Kasumi-1 (cell line): Measurements from ENCODE around the gene PCAT7.
"Not testable (repeated sequence)": the region's sequence is repeated elsewhere in the genome, so short reads cannot be mapped to it uniquely, and the experiment has no call there.

Experiments used
- DNase-seq, 2 experiments: peaks; one replicate each; lab custom pipeline; 2025; lab: John Stamatoyannopoulos, UW

PCAT7 gene

GRCh38 chr9:94554439-94555331 is at the start of gene PCAT7:
TSS of gene PCAT7 (plus strand) at chr9:94555083.
- DNase-seq, result peak; percentile 51 to 74

- DNase-seq, result not testable (repeated sequence)
These were observed 48.5 kb upstream of the PCAT7 start for GRCh38 chr9:94506370-94506769.

GRCh38 chr9:94507531-94508258 is 47.2 kb upstream of the PCAT7 start:
- DNase-seq, result no peak

- DNase-seq, result no peak
These were observed 43.5 kb upstream of the PCAT7 start for GRCh38 chr9:94511134-94511954.

GRCh38 chr9:94511955-94512265 is 43.0 kb upstream of the PCAT7 start:
- DNase-seq, result no peak

- no peak for DNase-seq
These were observed 40.2 kb upstream of the PCAT7 start for GRCh38 chr9:94514722-94515121.

GRCh38 chr9:94517254-94517653 is 37.6 kb upstream of the PCAT7 start:
- DNase-seq, result no peak

- DNase-seq, result no peak
These were observed 29.4 kb upstream of the PCAT7 start for GRCh38 chr9:94525396-94526035.

GRCh38 chr9:94526271-94526670 is 28.6 kb upstream of the PCAT7 start:
- DNase-seq, result no peak

GRCh38 chr9:94526951-94527350 is 27.9 kb upstream of the PCAT7 start:
- no peak for DNase-seq

GRCh38 chr9:94528886-94529285 is 26.0 kb upstream of the PCAT7 start:
- no peak for DNase-seq

- no peak for DNase-seq
These were observed 21.7 kb upstream of the PCAT7 start for GRCh38 chr9:94533155-94533554.

GRCh38 chr9:94533601-94534000 is 21.3 kb upstream of the PCAT7 start:
- DNase-seq, result no peak

GRCh38 chr9:94534901-94535300 is 20.0 kb upstream of the PCAT7 start:
- no peak for DNase-seq

GRCh38 chr9:94538908-94539307 is 16.0 kb upstream of the PCAT7 start:
- DNase-seq, result no peak

- not testable (repeated sequence) for DNase-seq
These were observed 10.5 kb upstream of the PCAT7 start for GRCh38 chr9:94544335-94544734.

GRCh38 chr9:94545940-94546339 is 8.9 kb upstream of the PCAT7 start:
- DNase-seq, result no peak

GRCh38 chr9:94553029-94553938 is 1.6 kb upstream of the PCAT7 start:
- DNase-seq, result no peak

GRCh38 chr9:94554078-94554438 is 825 bp upstream of the PCAT7 start:
- no peak for DNase-seq

- DNase-seq, result no peak
These were observed 2.5 kb downstream of the PCAT7 start for GRCh38 chr9:94557376-94557775.

- no peak for DNase-seq
These were observed 5.4 kb downstream of the PCAT7 start for GRCh38 chr9:94560237-94560636.
